ENCODE data around the gene SCAI.
"Not testable (repeated sequence)": the region's sequence is repeated elsewhere in the genome, so short reads cannot be mapped to it uniquely, and the experiment has no call there.

SCAI gene

DNA sequence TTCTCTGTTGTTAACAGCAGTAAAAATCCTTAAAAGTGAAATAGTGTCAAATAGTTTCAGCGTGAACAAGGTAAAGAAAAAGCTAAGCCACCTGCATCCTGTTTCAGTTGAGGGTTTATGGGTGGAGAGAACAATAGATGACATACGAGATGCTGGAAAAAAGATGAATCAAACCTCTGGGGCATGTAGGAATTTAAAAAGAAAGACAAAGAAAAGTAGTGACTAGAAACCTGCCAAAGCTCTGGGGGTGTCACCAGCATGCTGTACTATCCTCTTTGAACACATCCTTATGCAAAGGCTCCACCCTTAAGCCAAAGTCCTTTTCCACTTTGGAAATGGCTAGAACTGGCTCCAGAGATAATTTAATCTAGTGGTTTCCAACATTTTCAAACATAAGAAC is 22.2 kb downstream of the SCAI start:
- Histone ChIP-seq H3K27ac (no peak overlapping the region), H3K4me3 (no peak overlapping the region)
- TF ChIP-seq CTCF (IDR thresholded peaks at IDR 0.05), result no peak
- no peak for DNase-seq (ENCODE audit: low spot score)

DNA sequence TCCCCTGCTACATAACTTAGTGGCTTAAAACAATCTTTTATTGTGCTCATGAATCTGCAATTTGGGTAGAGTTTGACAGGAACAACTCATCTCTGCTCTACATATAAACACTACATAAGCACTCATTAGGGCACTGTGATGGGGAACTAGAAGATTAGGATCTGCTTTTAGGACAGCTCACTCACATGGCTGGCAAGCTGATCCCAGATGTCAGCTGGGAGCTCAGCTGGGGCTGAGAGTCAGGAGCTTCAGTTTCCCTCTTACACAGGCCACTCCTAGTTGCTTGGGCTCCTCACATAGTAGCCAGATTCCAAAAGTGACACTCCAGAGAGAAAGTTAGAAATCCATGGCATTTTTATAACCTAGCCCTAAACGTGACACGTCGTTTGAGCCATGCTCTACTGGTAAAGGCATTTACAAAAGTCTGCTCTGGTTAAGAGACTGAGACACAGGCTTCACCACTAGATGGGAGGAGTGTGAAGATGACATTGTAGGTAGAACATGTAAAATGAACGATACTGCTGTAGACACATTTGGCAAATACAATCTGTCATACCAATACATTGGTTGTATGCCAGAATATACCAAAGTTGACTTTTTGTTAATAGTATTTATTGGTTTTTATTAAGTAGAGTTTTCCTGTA is 23.6 kb downstream of the SCAI start:
- H3K4me3 ChIP-seq, result no peak overlapping the region
- no peak overlapping the region for H3K27ac ChIP-seq
- no peak for DNase-seq (ENCODE audit: low spot score)
- TF ChIP-seq CTCF (IDR thresholded peaks at IDR 0.05), result no peak

- not testable (repeated sequence) for H3K4me3 ChIP-seq; H3K27ac ChIP-seq; DNase-seq (ENCODE audit: low spot score)
Observed at GRCh38 chr9:125118696-125119095, 24.6 kb downstream of the SCAI start.

DNA sequence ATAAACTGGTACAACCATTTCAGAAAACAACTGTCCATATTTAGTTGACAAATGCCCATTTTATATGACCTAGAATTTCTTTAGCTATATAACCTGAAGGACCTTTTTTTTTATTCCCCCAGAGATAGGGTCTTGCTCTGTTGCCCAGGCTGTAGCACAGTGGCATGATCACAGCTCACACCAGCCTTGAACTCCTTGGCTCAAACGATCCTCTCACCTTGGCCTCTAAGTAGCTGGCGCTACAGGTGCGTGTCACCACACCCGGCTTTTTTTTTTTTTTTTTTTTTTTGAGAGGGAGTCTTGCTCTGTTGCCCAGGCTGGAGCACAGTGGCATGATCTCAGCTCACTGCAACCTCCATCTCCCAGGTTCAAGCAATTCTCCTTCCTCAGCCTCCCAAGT is 28.8 kb downstream of the SCAI start:
- not testable (repeated sequence) for DNase-seq (ENCODE audit: low spot score); H3K27ac ChIP-seq; H3K4me3 ChIP-seq

DNA sequence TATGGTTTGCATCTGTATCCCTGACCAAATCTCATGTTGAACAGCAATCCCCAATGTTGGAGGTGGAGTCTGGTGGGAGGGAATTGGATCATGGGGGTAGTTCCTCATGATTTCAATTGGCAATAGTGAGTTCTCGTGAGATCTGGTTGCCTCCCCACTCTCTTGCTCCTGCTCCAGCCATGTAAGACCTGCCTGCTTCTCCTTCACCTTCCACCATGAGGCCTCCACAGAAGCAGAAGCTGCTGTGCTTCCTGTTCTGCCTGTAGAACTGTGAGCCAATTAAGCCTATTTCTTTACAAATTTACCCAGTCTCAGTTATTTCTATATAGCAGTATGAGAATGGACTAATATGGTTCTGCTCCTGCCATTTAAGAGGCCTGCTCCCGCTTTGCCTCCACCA is 32.9 kb downstream of the SCAI start:
- H3K27ac ChIP-seq, result no peak overlapping the region
- no peak for DNase-seq (ENCODE audit: low spot score)
- TF ChIP-seq CTCF (IDR thresholded peaks at IDR 0.05), result no peak
- no peak overlapping the region for H3K4me3 ChIP-seq

DNA sequence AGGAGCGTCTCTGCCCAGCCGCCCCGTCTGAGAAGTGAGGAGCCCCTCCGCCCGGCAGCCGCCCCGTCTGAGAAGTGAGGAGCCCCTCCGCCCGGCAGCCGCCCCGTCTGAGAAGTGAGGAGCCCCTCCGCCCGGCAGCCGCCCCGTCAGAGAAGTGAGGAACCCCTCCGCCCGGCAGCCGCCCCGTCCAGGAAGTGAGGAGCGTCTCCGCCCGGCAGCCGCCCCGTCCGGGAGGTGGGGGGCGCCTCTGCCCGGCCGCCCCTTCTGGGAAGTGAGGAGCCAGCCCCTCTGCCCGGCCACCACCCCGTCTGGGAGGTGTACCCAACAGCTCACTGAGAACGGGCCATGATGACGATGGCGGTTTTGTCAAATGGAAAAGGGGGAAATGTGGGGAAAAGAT is 34.8 kb downstream of the SCAI start:
- not testable (repeated sequence) for H3K4me3 ChIP-seq; H3K27ac ChIP-seq; DNase-seq (ENCODE audit: low spot score)

DNA sequence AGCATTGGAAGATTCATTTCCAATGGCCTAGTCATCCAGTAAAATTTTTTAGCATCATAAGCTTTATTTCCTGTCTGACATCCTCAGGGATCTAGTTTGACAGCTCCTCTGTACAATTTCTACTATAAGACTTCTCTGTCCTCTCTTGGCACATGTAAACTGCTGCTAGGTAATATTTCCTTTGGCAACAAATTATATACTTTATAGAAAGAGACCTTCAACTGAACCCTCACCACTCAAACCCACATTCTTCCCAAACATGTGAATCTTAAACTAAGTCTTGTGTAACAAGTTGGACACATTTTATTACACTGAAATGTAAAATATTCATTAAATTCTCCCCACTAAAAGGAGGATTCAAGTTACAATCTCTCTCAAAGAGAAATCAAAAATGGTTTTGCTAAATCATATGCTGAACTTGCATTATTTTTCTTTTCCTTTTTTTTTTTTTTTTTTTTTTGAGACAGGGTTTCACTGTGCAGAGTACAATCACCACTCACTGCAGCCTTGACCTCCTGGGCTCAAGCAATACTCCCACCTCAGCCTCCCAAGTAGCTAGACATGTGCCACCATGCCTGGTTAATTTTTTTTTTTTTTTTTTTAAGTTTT is 36.9 kb downstream of the SCAI start:
- no peak overlapping the region for H3K27ac ChIP-seq
- no peak for DNase-seq (ENCODE audit: low spot score)
- no peak overlapping the region for H3K4me3 ChIP-seq
- no peak for TF ChIP-seq CTCF (IDR thresholded peaks at IDR 0.05)

- no peak for TF ChIP-seq CTCF (IDR thresholded peaks at IDR 0.05)
Observed at GRCh38 chr9:125103770-125104460, 39.4 kb downstream of the SCAI start.

More at GRCh38 chr9:125103770-125104460, 39.4 kb downstream of the SCAI start:
- H3K4me3 ChIP-seq, result no peak overlapping the region
- DNase-seq (ENCODE audit: low spot score), result no peak
- H3K27ac ChIP-seq, result no peak overlapping the region

Measured in coronary artery (tissue), 2 donors.